Astrocyte (in vitro differentiated cells and primary cell): ENCODE data around the gene GNG12. TPM values are rescaled to one million over a fixed set of nuclear protein-coding genes. Genes with fewer than 3 reads are reported as not detected.

Experiments
- DNase-seq: peaks from one replicate; pipeline ENCODE4 v3.0.0-alpha.2; 2010; ENCODE audit warnings: low read depth
- FAIRE-seq: peaks from 2 replicates; lab custom pipeline; 2011; peaks lifted over from hg19 to GRCh38; lab: Jason Lieb, UNC
- H2AFZ ChIP-seq: 2 replicates; pipeline ENCODE4 v1.6.0; 2012; ENCODE audit warnings: low read depth, low read length, inconsistent platforms
- H3K27ac ChIP-seq: 2 replicates; pipeline ENCODE4 v1.5.1; 2011; ENCODE audit warnings: low read depth, low read length, inconsistent platforms
- H3K27me3 ChIP-seq: 2 replicates; pipeline ENCODE4 v1.6.0; 2011; ENCODE audit warnings: low read length, inconsistent platforms; ENCODE audit not compliant: insufficient read depth
- H3K36me3 ChIP-seq: 2 replicates; pipeline ENCODE4 v1.5.1; 2011; ENCODE audit warnings: low read length, inconsistent platforms; ENCODE audit not compliant: insufficient read depth
- H3K4me1 ChIP-seq: 2 replicates; pipeline ENCODE4 v1.5.1; 2011; ENCODE audit warnings: low read length, inconsistent platforms; ENCODE audit not compliant: insufficient read depth
- H3K4me2 ChIP-seq: 2 replicates; pipeline ENCODE4 v1.6.0; 2012; ENCODE audit warnings: low read length, inconsistent platforms
- H3K4me3 ChIP-seq: 2 replicates; pipeline ENCODE4 v1.5.1; 2011; ENCODE audit warnings: low read depth, mild to moderate bottlenecking, low read length, inconsistent platforms; ENCODE audit not compliant: insufficient read depth
- H3K79me2 ChIP-seq: 2 replicates; pipeline ENCODE4 v1.6.0; 2012; ENCODE audit warnings: mild to moderate bottlenecking, low read length, inconsistent platforms; ENCODE audit not compliant: insufficient read depth
- H3K9ac ChIP-seq: 2 replicates; pipeline ENCODE4 v1.6.0; 2012; ENCODE audit warnings: mild to moderate bottlenecking, low read length, inconsistent platforms
- H3K9me3 ChIP-seq: 2 replicates; pipeline ENCODE4 v1.5.1; 2012; ENCODE audit warnings: low read depth, mild to moderate bottlenecking, low read length, inconsistent platforms; ENCODE audit not compliant: insufficient read depth
- H4K20me1 ChIP-seq: 2 replicates; pipeline ENCODE4 v1.6.0; 2012; ENCODE audit warnings: low read length, inconsistent platforms; ENCODE audit not compliant: insufficient read depth
- H3K27ac Mint-ChIP-seq: one replicate; pipeline ENCODE4 v1.8.0; 2021; ENCODE audit warnings: mild to moderate bottlenecking, mixed read lengths; ENCODE audit not compliant: unreplicated experiment
- H3K27me3 Mint-ChIP-seq: one replicate; pipeline ENCODE4 v1.8.0; 2021; ENCODE audit warnings: low read depth, mixed read lengths; ENCODE audit not compliant: unreplicated experiment
- H3K36me3 Mint-ChIP-seq: one replicate; pipeline ENCODE4 v1.8.0; 2021; ENCODE audit warnings: low read depth, mixed read lengths; ENCODE audit not compliant: unreplicated experiment
- H3K4me1 Mint-ChIP-seq: one replicate; pipeline ENCODE4 v1.8.0; 2021; ENCODE audit warnings: low read depth, mixed read lengths; ENCODE audit not compliant: unreplicated experiment
- H3K4me3 Mint-ChIP-seq: one replicate; pipeline ENCODE4 v1.8.0; 2021; ENCODE audit warnings: mild to moderate bottlenecking, moderate library complexity, mixed read lengths; ENCODE audit not compliant: unreplicated experiment
- H3K9me3 Mint-ChIP-seq: one replicate; pipeline ENCODE4 v1.8.0; 2021; ENCODE audit warnings: mild to moderate bottlenecking, mixed read lengths; ENCODE audit not compliant: unreplicated experiment
- CTCF ChIP-seq: IDR thresholded peaks from 2 replicates; pipeline ENCODE4 v1.5.1; 2011; ENCODE audit warnings: low read depth, mild to moderate bottlenecking, inconsistent platforms, low read length, moderate library complexity; ENCODE audit not compliant: insufficient read depth
- EZH2 ChIP-seq: IDR thresholded peaks from 2 replicates; pipeline ENCODE4 v1.6.1; 2012; ENCODE audit warnings: mild to moderate bottlenecking, low read length, inconsistent platforms; ENCODE audit not compliant: insufficient read depth
- total RNA-seq: library from RNA; stranded (reverse); gene quantifications from 2 replicates; pipeline ENCODE4 v1.2.1, GENCODE V29; 2021

GNG12 gene
- total RNA-seq, 1 donor from 2014 or later = 101 TPM

GRCh38 chr1:67795179-67795912 is 37.9 kb downstream of the GNG12 start:
- no peak overlapping the region for H3K27ac Mint-ChIP-seq
- H4K20me1 ChIP-seq = peaks cover 36% of the 10 kb centered on the region

GRCh38 chr1:67793562-67793961 is 39.7 kb downstream of the GNG12 start:
- Histone ChIP-seq H2AFZ (no peak overlapping the region), H3K4me2 (peak overlapping the region; percentile 84), H3K27me3 (no peaks in the 10 kb centered on the region), H3K9ac (peak overlapping the region; percentile 80), H3K36me3 (no peaks in the 10 kb centered on the region), H3K79me2 (peaks cover 91% of the 10 kb centered on the region), H4K20me1 (peaks cover 35% of the 10 kb centered on the region), H3K4me3 (no peak overlapping the region), H3K4me1 (peaks cover 54% of the 10 kb centered on the region), H3K27ac (peak overlapping the region; percentile 96), H3K9me3 (no peaks in the 10 kb centered on the region)
- Mint-ChIP-seq H3K36me3 (peaks cover 16% of the 10 kb centered on the region), H3K27ac (peak overlapping the region; percentile 73), H3K4me1 (peaks cover 51% of the 10 kb centered on the region), H3K4me3 (no peak overlapping the region), H3K9me3 (peaks cover 2% of the 10 kb centered on the region), H3K27me3 (no peaks in the 10 kb centered on the region)
- TF ChIP-seq CTCF (no peak), EZH2 (no peak)
- DNase-seq = peak; percentile 89
- FAIRE-seq = peak; percentile 83

More at GRCh38 chr1:67795179-67795912, 37.9 kb downstream of the GNG12 start:
- Histone ChIP-seq H3K4me1 (peaks cover 48% of the 10 kb centered on the region), H3K27me3 (no peaks in the 10 kb centered on the region), H2AFZ (no peak overlapping the region), H3K9me3 (no peaks in the 10 kb centered on the region), H3K79me2 (peaks cover 90% of the 10 kb centered on the region), H3K4me2 (no peak overlapping the region), H3K27ac (no peak overlapping the region), H3K9ac (no peak overlapping the region), H3K4me3 (no peak overlapping the region), H3K36me3 (no peaks in the 10 kb centered on the region)
- H3K4me1 Mint-ChIP-seq = peaks cover 45% of the 10 kb centered on the region
- H3K4me3 Mint-ChIP-seq = no peak overlapping the region
- TF ChIP-seq CTCF (no peak), EZH2 (no peak)
- FAIRE-seq (peak; percentile 26), DNase-seq (no peak)
- no peaks in the 10 kb centered on the region for H3K27me3 Mint-ChIP-seq
- peaks cover 2% of the 10 kb centered on the region for H3K9me3 Mint-ChIP-seq
- peaks cover 14% of the 10 kb centered on the region for H3K36me3 Mint-ChIP-seq
